Epithelial cell of esophagus (primary cell): ENCODE measurements around the gene CNGB1.
"Not testable (repeated sequence)": the region's sequence is repeated elsewhere in the genome, so short reads cannot be mapped to it uniquely, and the experiment has no call there.

ENCODE experiments used
- DNase-seq: peaks from one replicate; pipeline ENCODE4 v3.0.0; 2010; ENCODE audit warnings: low read depth
- H3K4me3 ChIP-seq: 2 replicates; pipeline ENCODE4 v1.5.1; 2011; ENCODE audit warnings: mild to moderate bottlenecking, low read length, control low read depth
- TF ChIP-seq, protein P1 (sequence below): IDR thresholded peaks from 2 replicates; pipeline ENCODE4 v1.5.1; 2011; ENCODE audit warnings: low read depth, mild to moderate bottlenecking, low read length, control low read depth, inconsistent platforms; ENCODE audit not compliant: insufficient read depth; ENCODE audit errors: missing control alignments

CNGB1 gene

DNA sequence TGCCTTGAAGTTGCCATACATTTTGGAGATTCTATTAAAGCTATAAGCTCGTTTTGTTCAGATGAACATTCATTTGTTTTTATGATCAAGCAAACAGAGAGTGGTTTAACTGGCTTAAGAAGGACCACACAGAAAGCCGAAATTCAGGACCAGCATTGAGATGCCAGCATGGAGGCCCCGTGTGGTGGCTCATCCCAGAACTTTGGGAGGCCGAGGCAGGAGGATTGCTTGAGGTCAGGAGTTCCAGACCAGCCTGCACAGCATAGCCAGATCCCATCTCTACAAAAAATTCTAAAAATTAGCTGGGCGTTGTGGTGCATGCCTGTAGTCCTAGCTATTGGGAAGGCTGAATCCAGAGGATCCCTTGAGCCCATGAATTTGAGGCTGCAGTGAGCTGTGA lies 122.7 kb downstream of the CNGB1 start:
- no peak for DNase-seq
- H3K4me3 ChIP-seq = no peak overlapping the region
- TF ChIP-seq, protein P1, sequence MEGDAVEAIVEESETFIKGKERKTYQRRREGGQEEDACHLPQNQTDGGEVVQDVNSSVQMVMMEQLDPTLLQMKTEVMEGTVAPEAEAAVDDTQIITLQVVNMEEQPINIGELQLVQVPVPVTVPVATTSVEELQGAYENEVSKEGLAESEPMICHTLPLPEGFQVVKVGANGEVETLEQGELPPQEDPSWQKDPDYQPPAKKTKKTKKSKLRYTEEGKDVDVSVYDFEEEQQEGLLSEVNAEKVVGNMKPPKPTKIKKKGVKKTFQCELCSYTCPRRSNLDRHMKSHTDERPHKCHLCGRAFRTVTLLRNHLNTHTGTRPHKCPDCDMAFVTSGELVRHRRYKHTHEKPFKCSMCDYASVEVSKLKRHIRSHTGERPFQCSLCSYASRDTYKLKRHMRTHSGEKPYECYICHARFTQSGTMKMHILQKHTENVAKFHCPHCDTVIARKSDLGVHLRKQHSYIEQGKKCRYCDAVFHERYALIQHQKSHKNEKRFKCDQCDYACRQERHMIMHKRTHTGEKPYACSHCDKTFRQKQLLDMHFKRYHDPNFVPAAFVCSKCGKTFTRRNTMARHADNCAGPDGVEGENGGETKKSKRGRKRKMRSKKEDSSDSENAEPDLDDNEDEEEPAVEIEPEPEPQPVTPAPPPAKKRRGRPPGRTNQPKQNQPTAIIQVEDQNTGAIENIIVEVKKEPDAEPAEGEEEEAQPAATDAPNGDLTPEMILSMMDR = no peak

DNA sequence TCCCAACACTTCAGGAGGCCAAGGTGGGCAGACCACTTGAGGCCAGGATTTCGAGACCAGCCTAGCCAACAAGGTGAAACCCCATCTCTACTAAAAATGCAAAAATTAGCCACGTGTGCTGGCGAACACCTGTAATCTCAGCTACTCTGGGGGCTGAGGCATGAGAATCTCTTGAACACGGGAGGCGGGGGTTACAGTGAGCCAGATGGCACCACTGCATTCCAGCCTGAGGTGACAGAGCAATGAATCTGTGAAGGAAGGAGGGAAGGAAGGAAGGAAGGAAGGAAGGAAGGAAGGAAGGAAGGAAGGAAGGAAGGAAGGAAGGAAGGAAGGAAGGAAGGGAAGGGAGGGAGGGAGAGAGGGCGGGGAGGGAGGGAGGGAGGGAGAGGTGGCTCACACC lies 124.0 kb downstream of the CNGB1 start:
- H3K4me3 ChIP-seq, DNase-seq: not testable (repeated sequence)

DNA sequence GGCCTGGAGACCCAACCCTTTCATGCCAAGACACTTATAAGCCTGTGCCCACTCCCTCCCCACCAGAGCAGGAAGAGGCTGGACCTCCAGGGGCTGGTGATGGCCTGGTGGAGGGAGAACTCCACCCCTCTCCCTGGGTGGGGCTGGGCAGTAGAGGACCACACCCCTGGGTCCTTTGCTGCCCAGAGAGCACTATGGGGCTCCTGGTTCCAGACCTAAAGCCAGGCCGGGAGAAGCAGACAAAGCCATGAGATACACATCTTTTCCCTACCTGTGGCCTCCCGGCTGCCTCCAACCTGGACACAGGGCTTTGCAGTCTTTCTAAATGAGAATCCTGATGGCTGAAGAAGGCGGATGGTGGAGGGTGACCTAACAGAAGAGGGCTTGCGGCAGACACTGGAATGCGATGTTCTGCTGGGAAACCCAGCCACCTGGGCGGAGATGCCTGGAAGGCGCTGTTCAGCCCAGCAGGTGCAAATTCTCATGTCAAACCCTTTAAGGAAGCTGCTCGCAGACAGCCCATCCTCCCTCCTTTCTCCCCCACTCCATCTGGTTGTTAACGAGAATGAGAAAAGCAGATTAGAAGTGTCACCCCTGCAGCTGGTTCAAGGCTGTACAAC lies 124.7 kb downstream of the CNGB1 start:
- H3K4me3 ChIP-seq = no peak overlapping the region
- TF ChIP-seq, protein P1 = no peak
- no peak for DNase-seq

DNA sequence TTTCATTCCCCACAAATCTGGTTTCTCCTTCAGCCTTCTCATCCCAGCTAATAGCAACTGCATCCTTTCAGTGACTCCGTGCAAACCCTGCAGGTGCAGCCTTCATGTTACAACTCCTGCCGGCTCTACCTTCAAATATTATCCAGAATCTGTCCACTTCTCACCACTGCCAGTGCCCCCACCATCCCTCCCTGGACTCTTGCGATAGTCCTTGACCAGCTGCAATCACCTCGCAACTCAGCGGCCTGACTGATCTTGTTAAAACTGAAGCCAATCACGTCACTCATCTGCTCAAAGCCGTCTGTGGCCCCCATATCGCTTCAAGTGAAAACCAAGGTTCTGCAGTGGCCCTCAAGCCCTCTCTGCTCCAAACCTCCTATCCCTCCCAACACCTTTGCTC lies 125.8 kb downstream of the CNGB1 start:
- TF ChIP-seq, protein P1 = no peak
- no peak for DNase-seq
- H3K4me3 ChIP-seq = no peak overlapping the region

DNA sequence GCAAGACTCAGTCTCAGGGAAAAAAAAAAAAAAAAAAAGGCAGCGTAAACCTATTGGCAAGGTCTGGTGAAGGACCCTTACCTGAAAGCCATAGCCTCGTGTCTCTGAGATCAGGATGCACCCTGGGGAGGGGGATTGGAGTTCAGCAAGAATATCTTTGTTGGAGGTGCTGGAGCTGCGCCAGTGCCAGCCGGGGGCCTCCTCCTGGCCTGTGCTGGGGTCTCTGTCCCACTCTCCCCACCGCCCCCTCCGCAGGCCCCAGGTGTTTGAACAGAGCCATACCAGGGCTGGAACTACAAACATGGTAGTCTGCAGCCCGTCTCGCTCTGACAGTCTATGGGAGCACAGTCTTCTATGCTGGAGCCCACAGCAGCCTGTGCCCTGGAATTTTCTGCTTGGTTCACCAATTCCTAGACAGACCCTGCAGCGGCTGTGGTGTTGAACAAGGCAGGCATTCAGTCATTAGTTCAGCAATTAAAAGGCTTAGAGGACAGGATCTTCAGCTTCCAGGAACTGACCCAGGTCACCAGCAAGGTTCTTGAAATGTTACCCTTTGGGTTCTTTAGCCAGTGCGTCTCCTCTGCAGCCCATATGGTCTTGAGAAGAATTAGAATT lies 126.4 kb downstream of the CNGB1 start:
- no peak for DNase-seq

DNA sequence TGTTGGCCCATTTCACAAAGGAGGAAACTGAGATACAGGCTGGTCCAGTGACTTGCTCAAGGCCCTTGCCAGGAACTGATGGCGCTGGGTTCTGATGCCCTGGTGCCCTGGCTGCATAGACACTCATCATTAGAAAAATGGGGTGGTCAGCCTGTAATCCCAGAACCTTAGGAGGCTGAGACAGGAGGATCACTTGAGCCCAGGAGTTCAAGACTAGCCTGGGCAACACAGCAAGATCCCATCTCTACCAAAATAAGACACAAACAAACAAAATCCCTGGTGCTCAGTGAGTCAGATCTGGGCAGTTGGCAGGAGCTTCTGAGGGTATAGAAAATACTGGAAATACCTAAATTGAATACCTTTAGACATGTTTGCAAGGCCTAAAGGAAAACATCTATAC lies 127.5 kb downstream of the CNGB1 start:
- TF ChIP-seq, protein P1 = no peak
- H3K4me3 ChIP-seq = no peak overlapping the region
- DNase-seq = no peak

More for the DNA sequence above, 126.4 kb downstream of the CNGB1 start:
- H3K4me3 ChIP-seq = no peak overlapping the region
- TF ChIP-seq, protein P1 = no peak

DNA sequence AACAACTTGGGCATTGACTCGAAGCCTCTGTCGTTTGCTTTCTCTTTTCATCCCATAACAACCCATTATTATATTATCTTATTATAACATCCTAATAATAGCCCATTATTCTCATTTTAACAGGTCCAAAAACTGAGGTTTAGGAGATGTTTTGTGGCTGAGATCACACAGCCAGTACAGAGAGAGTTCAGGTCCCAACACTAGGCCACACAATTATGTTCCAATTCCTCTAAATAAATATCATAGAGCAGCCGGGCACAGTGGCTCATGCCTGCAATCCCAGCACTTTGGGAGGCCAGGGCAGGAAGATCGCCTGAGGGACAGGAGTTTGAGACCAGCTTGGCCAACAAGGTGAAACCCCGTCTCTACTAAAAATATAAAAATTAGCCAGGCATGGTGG lies 128.3 kb downstream of the CNGB1 start:
- no peak for DNase-seq
- TF ChIP-seq, protein P1 = no peak

More for the DNA sequence above, 128.3 kb downstream of the CNGB1 start:
- H3K4me3 ChIP-seq = no peak overlapping the region
